ENCODE results near the gene FBLN7. TPM values are rescaled to one million over a fixed set of nuclear protein-coding genes. Genes with fewer than 3 reads are reported as not detected.

Gene FBLN7
- total and polyA plus RNA-seq, 2 of the 8 experiments (the other 6 are each of a cell fraction or from before 2014, with no cell fraction given), result 0.30 to 0.77 TPM

- Histone ChIP-seq H2BK20ac (ENCODE audit: low read length) (no peak overlapping the region), H2BK120ac (replicated peaks; ENCODE audit: low read depth, low read length) (no peak overlapping the region), H3K9me3 (ENCODE audit: insufficient read depth in 2 of 2, low read depth in 1 of 2, low read length in 1 of 2) (no peaks in the 10 kb centered on the region), H4K8ac (ENCODE audit: extremely low read depth, insufficient read depth, low read length) (no peak overlapping the region), H3K27me3 (replicated peaks in 1 of 4; ENCODE audit: control insufficient read depth in 3 of 4, extremely low read depth in 1 of 4, insufficient read depth in 3 of 4, low read length in 3 of 4) (peaks cover 29 to 65% (median 48%) of the 10 kb centered on the region in 4 experiments), H3K9ac (replicated peaks in 1 of 4; ENCODE audit: extremely low read depth in 1 of 4, low read depth in 3 of 4, low read length in 3 of 4) (no peak overlapping the region), H3K79me2 (ENCODE audit: control insufficient read depth in 1 of 2, insufficient read depth in 2 of 2, low read length in 2 of 2) (no peaks in the 10 kb centered on the region), H3K18ac (ENCODE audit: extremely low read depth, low read length) (no peak overlapping the region), H3K36me3 (ENCODE audit: control insufficient read depth in 2 of 4, insufficient read depth in 4 of 4, low read length in 3 of 4) (no peaks in the 10 kb centered on the region), H4K20me1 (replicated peaks in 1 of 2; ENCODE audit: control insufficient read depth in 1 of 2, insufficient read depth in 2 of 2, low read length in 2 of 2) (peaks cover 0 to 2% of the 10 kb centered on the region in 2 experiments), H2AK5ac (ENCODE audit: low read depth, low read length) (no peak overlapping the region), H3K27ac (ENCODE audit: low read depth, low read length) (no peak overlapping the region), H3K23me2 (ENCODE audit: low read depth, low read length) (peaks cover 10% of the 10 kb centered on the region; the same call in 1 of the 2 replicates), H4K91ac (replicated peaks; ENCODE audit: insufficient read length, low read length) (no peak overlapping the region), H3K56ac (replicated peaks; ENCODE audit: insufficient read length, low read depth, low read length) (no peak overlapping the region), H3K4me2 (ENCODE audit: insufficient read depth in 1 of 2, low read depth in 2 of 2, low read length in 2 of 2) (peak overlapping the region; percentile 85 to 91), H2BK12ac (ENCODE audit: low read depth, low read length) (no peak overlapping the region), H2BK5ac (ENCODE audit: low read depth, low read length) (no peak overlapping the region), H3K23ac (ENCODE audit: insufficient read length) (no peak overlapping the region), H2AFZ (ENCODE audit: low read length) (0 out of 2 replicates have a peak overlapping the region, but pooled peaks have one; percentile 16), H3K4ac (replicated peaks; ENCODE audit: insufficient read length, low read depth, low read length) (no peak overlapping the region), H3K4me1 (replicated peaks in 1 of 4; ENCODE audit: control insufficient read depth in 3 of 4, insufficient read depth in 4 of 4, low read length in 3 of 4) (peaks cover 0 to 6% (median 6%) of the 10 kb centered on the region in 4 experiments; a peak in 4 of 7 replicates), H3K4me3 (ENCODE audit: extremely low read depth in 1 of 4, insufficient read depth in 2 of 4, low read depth in 3 of 4, low read length in 4 of 4) (peak overlapping the region; percentile 10 to 69 (median 29); a peak in 7 of 8 replicates), H4K5ac (ENCODE audit: insufficient read length, low read depth, low read length) (no peak overlapping the region), H2BK15ac (ENCODE audit: low read length) (no peak overlapping the region), H3K14ac (ENCODE audit: insufficient read length) (no peak overlapping the region), H3K79me1 (ENCODE audit: low read depth, low read length) (no peaks in the 10 kb centered on the region)
- POLR2A ChIA-PET (ENCODE audit: partially characterized antibody), result interaction anchor here (0.5 kb wide), 1 partner anchor 20 kb away, joined by 3 read pairs; no protein-coding TSS in a partner anchor
- CTCF ChIA-PET (ENCODE audit: partially characterized antibody), result no interaction called here
- FAIRE-seq, result no peak
- WGBS, 2 experiments (ENCODE audit: extremely low coverage in 1 of 2, insufficient coverage in 1 of 2, insufficient read length in 1 of 2, insufficient replicate concordance in 2 of 2, low coverage in 1 of 2, low lambda C conversion rate in 2 of 2, missing lambda C conversion rate in 1 of 2), result 6% methylated on average over 23 of the region's 30 CpGs; no CpG with 5 or more reads in 1 of the 2 experiments
- no peak for DNase-seq (ENCODE audit: low read depth in 1 of 2, low spot score in 2 of 2)
- TF ChIP-seq TCF12 (IDR thresholded peaks at IDR 0.05; ENCODE audit: low read depth, low read length) (no peak), CBX5 (IDR thresholded peaks at IDR 0.05; ENCODE audit: low read depth, low read length) (no peak), POLR2A (IDR thresholded peaks at IDR 0.05; ENCODE audit: control extremely low read depth in 1 of 2, low read depth in 2 of 2, low read length in 2 of 2) (no peak), RNF2 (IDR thresholded peaks at IDR 0.05; ENCODE audit: borderline replicate concordance, low read depth, low read length, missing control alignments, poor library complexity, severe bottlenecking) (peak; percentile 38), EP300 (IDR thresholded peaks at IDR 0.05; ENCODE audit: borderline replicate concordance in 1 of 2, low read depth in 2 of 2, low read length in 2 of 2) (no peak), E2F6 (IDR thresholded peaks at IDR 0.05) (peak; percentile 47; the same call in 1 of the 2 replicates), EZH2 (IDR thresholded peaks at IDR 0.05; ENCODE audit: low read depth, low read length, severe bottlenecking) (peak; percentile 87), YY1 (IDR thresholded peaks at IDR 0.05; ENCODE audit: low read depth, low read length) (no peak), SUZ12 (IDR thresholded peaks at IDR 0.05; ENCODE audit: low read length) (peak; percentile 84), RXRA (IDR thresholded peaks at IDR 0.05; ENCODE audit: insufficient read depth, low read depth, low read length) (no peak), CTBP2 (IDR thresholded peaks at IDR 0.05; ENCODE audit: borderline replicate concordance, insufficient read depth, insufficient read length, low read length) (no peak)
These were observed 2.1 kb downstream of the FBLN7 start for GRCh38 chr2:112140205-112140802.

All from H1 (cell line).